Non-pigmented ciliary epithelial cell (primary cell): ENCODE results near the gene MEX3A.

Experiments used
- DNase-seq: peaks from one replicate; pipeline ENCODE4 v3.0.0-alpha.2; 2010; ENCODE audit warnings: low read depth

Gene MEX3A

GRCh38 chr1:156102633-156103511 lies 20.6 kb upstream of the MEX3A start:
- DNase-seq: no peak

GRCh38 chr1:156101880-156102279 lies 19.6 kb upstream of the MEX3A start:
- no peak for DNase-seq

- DNase-seq: no peak
These were observed 18.1 kb upstream of the MEX3A start for GRCh38 chr1:156100205-156100995.

- DNase-seq: no peak
These were observed 17.0 kb upstream of the MEX3A start for GRCh38 chr1:156099282-156099681.

GRCh38 chr1:156098784-156099183 lies 16.5 kb upstream of the MEX3A start:
- DNase-seq: no peak

GRCh38 chr1:156097499-156098178 lies 15.4 kb upstream of the MEX3A start:
- DNase-seq: no peak

- DNase-seq: no peak
These were observed 14.6 kb upstream of the MEX3A start for GRCh38 chr1:156096640-156097391.

- DNase-seq: no peak
These were observed 13.7 kb upstream of the MEX3A start for GRCh38 chr1:156095906-156096508.

GRCh38 chr1:156091610-156092009 lies 9.3 kb upstream of the MEX3A start:
- DNase-seq: no peak

GRCh38 chr1:156090840-156091188 lies 8.5 kb upstream of the MEX3A start:
- DNase-seq: no peak

- no peak for DNase-seq
These were observed 8.0 kb upstream of the MEX3A start for GRCh38 chr1:156090138-156090839.

GRCh38 chr1:156089704-156090103 lies 7.4 kb upstream of the MEX3A start:
- DNase-seq: no peak

- DNase-seq: no peak
These were observed 4.0 kb upstream of the MEX3A start for GRCh38 chr1:156086256-156086662.

- no peak for DNase-seq
These were observed 1.8 kb upstream of the MEX3A start for GRCh38 chr1:156083800-156084790.

- no peak for DNase-seq
These were observed 352 bp downstream of the MEX3A start for GRCh38 chr1:156081917-156082308.

GRCh38 chr1:156081180-156081916 lies 917 bp downstream of the MEX3A start:
- DNase-seq: no peak

- DNase-seq: no peak
These were observed 1.4 kb downstream of the MEX3A start for GRCh38 chr1:156080863-156081179.

- no peak for DNase-seq
These were observed 1.9 kb downstream of the MEX3A start for GRCh38 chr1:156080241-156080862.

- no peak for DNase-seq
These were observed 2.5 kb downstream of the MEX3A start for GRCh38 chr1:156079762-156080161.
